SU-DHL-6 (cell line): ENCODE measurements around the gene ELAVL2.

ENCODE experiments used
- H2AFZ ChIP-seq: fragments of 200-600 bp; sonication (generic); 2 replicates; pipeline ENCODE4 v1.6.1; 2014; ENCODE audit warnings: low read depth, mild to moderate bottlenecking, moderate library complexity, mixed read lengths, antibody characterized with exemption, low read length; ENCODE audit not compliant: severe bottlenecking
- H3F3A ChIP-seq: fragments of 200-600 bp; shearing (Covaris generic); 2 replicates; pipeline ENCODE4 v1.6.0; 2016; ENCODE audit warnings: antibody characterized with exemption, mild to moderate bottlenecking; ENCODE audit not compliant: insufficient read depth
- H3K27ac ChIP-seq: fragments of 200-600 bp; sonication (generic); 2 replicates; pipeline ENCODE4 v1.5.1; 2016; ENCODE audit warnings: low read depth, mild to moderate bottlenecking, low read length, moderate library complexity, mixed read lengths
- H3K27me3 ChIP-seq: fragments of 200-600 bp; sonication (generic), shearing (Covaris generic); 2 replicates; pipeline ENCODE4 v1.6.0; 2014; ENCODE audit warnings: mild to moderate bottlenecking, low read length
- H3K36me3 ChIP-seq: fragments of 200-600 bp; sonication (generic); 2 replicates; pipeline ENCODE4 v1.6.1; 2014; ENCODE audit warnings: mild to moderate bottlenecking, low read length, mixed read lengths
- H3K4me2 ChIP-seq: fragments of 300-600, 200-600 bp; shearing (Covaris generic), sonication (generic); 2 replicates; pipeline ENCODE4 v1.6.0; 2014; ENCODE audit warnings: low read length, low read depth, mild to moderate bottlenecking; ENCODE audit not compliant: poor library complexity, severe bottlenecking
- H3K4me3 ChIP-seq: fragments of 200-600 bp; sonication (generic); 2 replicates; pipeline ENCODE4 v1.5.1; 2014; ENCODE audit warnings: antibody characterized with exemption, low read length, mild to moderate bottlenecking, mixed read lengths; ENCODE audit not compliant: insufficient read depth, poor library complexity, severe bottlenecking
- H3K79me2 ChIP-seq: fragments of 200-600 bp; sonication (generic); 2 replicates; pipeline ENCODE4 v1.6.1; 2014; ENCODE audit warnings: mild to moderate bottlenecking, low read length, moderate library complexity; ENCODE audit not compliant: insufficient read depth
- H3K9ac ChIP-seq: fragments of 200-600 bp; sonication (generic); 2 replicates; pipeline ENCODE4 v1.7.0; 2014; ENCODE audit warnings: mild to moderate bottlenecking, low read length
- H3K9me2 ChIP-seq: fragments of 200-600 bp; sonication (generic); replicated peaks from 2 replicates; pipeline ENCODE4 v1.6.1; 2014; ENCODE audit warnings: low read length; ENCODE audit not compliant: insufficient read depth
- H3K9me3 ChIP-seq: fragments of 200-600 bp; sonication (generic); 2 replicates; pipeline ENCODE4 v1.6.1; 2014; ENCODE audit warnings: low read length, mixed read lengths; ENCODE audit not compliant: insufficient read depth
- H4K20me1 ChIP-seq: fragments of 200-600 bp; sonication (generic); 2 replicates; pipeline ENCODE4 v1.6.1; 2014; ENCODE audit warnings: low read depth, mild to moderate bottlenecking, antibody characterized with exemption, low read length, moderate library complexity, mixed read lengths
- EZH2phosphoT487 ChIP-seq: fragments of 200-600 bp; sonication (generic), shearing (Covaris generic); conservative IDR thresholded peaks from 2 replicates; pipeline ENCODE4 v1.6.1; 2018; ENCODE audit warnings: mild to moderate bottlenecking, antibody characterized with exemption, low read length, moderate library complexity, mixed read lengths
- TF ChIP-seq, protein P1 (sequence below): fragments of 200-600 bp; sonication (generic); IDR thresholded peaks from one replicate; pipeline ENCODE4 v1.5.1; 2017; ENCODE audit warnings: antibody characterized with exemption, mild to moderate bottlenecking, low read length, moderate library complexity; ENCODE audit not compliant: insufficient read depth, poor library complexity, severe bottlenecking

Gene ELAVL2

DNA sequence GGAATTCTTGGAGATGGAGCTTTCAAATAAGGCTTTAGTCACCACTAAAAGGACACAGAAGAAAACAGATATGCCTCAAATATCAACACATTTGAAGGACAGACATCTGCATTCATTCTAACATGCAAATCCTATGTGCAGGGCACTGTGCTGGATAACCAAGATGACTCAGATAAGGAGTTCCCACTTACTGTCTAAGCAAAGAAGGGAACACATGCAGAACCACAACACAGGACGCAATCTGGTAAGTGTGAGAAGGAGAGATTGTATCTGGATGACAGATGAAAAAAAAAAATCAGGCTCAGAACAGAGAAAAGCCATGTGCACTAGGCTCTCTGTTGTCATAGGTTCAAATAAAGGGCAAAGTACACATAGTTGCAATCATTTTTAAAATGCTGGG lies 42.5 kb downstream of the ELAVL2 start:
- H3K4me3 ChIP-seq = no peak overlapping the region
- no peaks in the 10 kb centered on the region for H3K36me3 ChIP-seq
- H3K9me3 ChIP-seq = no peaks in the 10 kb centered on the region
- H2AFZ ChIP-seq = no peak overlapping the region
- no peak overlapping the region for H3K9ac ChIP-seq
- H3K4me2 ChIP-seq = no peak overlapping the region
- no peak overlapping the region for H3K27ac ChIP-seq
- no peaks in the 10 kb centered on the region for H3K9me2 ChIP-seq
- TF ChIP-seq, protein P1, sequence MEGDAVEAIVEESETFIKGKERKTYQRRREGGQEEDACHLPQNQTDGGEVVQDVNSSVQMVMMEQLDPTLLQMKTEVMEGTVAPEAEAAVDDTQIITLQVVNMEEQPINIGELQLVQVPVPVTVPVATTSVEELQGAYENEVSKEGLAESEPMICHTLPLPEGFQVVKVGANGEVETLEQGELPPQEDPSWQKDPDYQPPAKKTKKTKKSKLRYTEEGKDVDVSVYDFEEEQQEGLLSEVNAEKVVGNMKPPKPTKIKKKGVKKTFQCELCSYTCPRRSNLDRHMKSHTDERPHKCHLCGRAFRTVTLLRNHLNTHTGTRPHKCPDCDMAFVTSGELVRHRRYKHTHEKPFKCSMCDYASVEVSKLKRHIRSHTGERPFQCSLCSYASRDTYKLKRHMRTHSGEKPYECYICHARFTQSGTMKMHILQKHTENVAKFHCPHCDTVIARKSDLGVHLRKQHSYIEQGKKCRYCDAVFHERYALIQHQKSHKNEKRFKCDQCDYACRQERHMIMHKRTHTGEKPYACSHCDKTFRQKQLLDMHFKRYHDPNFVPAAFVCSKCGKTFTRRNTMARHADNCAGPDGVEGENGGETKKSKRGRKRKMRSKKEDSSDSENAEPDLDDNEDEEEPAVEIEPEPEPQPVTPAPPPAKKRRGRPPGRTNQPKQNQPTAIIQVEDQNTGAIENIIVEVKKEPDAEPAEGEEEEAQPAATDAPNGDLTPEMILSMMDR = no peak
- no peak for TF ChIP-seq EZH2phosphoT487
- H4K20me1 ChIP-seq = no peaks in the 10 kb centered on the region
- H3K27me3 ChIP-seq = no peaks in the 10 kb centered on the region
- H3K79me2 ChIP-seq = no peaks in the 10 kb centered on the region
- H3F3A ChIP-seq = no peaks in the 10 kb centered on the region

DNA sequence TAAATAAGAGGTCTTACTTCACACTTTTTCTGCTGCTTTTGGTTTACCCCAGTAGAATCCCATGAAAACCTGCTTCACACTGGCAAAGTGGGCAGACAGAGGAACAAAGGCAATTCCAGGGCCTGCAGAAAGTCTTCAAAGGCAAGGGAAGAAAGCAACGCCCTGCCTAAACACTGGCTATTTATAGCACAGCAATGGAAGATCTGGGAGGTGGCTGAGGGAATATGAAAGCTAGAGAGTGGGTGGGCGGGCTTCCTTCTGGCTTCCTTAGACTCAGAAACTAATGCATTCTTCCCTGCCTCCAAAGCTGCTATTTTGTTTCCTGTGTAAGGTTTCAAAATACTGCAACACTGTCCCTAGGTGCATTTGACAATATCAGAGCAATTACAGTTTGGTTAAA lies 46.8 kb downstream of the ELAVL2 start:
- H3F3A ChIP-seq = no peaks in the 10 kb centered on the region
- no peak for TF ChIP-seq EZH2phosphoT487
- TF ChIP-seq, protein P1 = no peak
- H3K36me3 ChIP-seq = no peaks in the 10 kb centered on the region
- H3K4me2 ChIP-seq = no peak overlapping the region
- H4K20me1 ChIP-seq = no peaks in the 10 kb centered on the region
- H3K27ac ChIP-seq = no peak overlapping the region
- no peaks in the 10 kb centered on the region for H3K9me3 ChIP-seq
- H3K27me3 ChIP-seq = no peaks in the 10 kb centered on the region
- H3K79me2 ChIP-seq = no peaks in the 10 kb centered on the region
- H3K9ac ChIP-seq = no peak overlapping the region
- H3K9me2 ChIP-seq = no peaks in the 10 kb centered on the region
- no peak overlapping the region for H3K4me3 ChIP-seq
- H2AFZ ChIP-seq = no peak overlapping the region

DNA sequence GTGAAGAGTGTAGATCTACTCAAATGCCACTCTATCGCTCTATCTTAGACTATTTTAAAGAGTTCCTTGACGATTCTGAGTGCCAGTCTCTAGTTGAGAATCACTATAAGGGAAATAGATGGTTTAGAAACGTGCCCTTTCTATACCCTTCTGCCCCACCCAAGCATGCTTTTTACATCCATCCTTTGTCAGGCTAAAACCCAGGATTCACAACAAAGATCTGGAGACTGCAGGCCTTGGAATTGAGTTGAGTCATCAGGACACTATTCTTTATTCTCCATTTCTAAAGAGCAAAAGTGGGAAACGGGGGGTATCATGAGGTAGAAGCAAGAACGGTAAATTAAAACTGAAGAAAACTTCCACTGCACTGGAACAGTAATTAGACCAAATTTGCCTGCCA lies 48.7 kb downstream of the ELAVL2 start:
- no peaks in the 10 kb centered on the region for H3K9me2 ChIP-seq
- H3K36me3 ChIP-seq = no peaks in the 10 kb centered on the region
- no peak overlapping the region for H3K4me3 ChIP-seq
- H3K27ac ChIP-seq = no peak overlapping the region
- no peaks in the 10 kb centered on the region for H4K20me1 ChIP-seq
- H3K9me3 ChIP-seq = no peaks in the 10 kb centered on the region
- no peak for TF ChIP-seq EZH2phosphoT487
- TF ChIP-seq, protein P1 = no peak
- H3K9ac ChIP-seq = no peak overlapping the region
- H3K27me3 ChIP-seq = no peaks in the 10 kb centered on the region
- no peak overlapping the region for H3K4me2 ChIP-seq
- no peak overlapping the region for H2AFZ ChIP-seq
- H3F3A ChIP-seq = no peaks in the 10 kb centered on the region
- no peaks in the 10 kb centered on the region for H3K79me2 ChIP-seq

DNA sequence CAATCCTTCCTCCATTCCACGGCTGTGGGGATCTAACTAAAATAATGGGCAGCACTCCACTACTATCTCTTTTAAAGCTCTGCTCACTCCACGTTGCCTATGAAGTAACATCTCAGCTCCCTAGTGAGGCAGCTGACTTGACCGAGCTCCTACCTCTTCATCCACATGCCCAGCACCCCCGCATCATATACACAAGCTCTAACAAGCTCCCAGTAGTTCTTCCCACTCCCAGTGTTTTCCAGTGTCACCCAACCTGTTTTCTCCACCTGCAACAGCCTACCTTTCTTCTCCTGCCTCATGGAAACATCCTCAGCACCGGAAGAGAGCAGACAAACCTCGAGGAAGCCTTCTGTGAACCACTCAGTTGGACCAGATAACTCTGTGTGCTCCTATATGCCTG lies 50.5 kb downstream of the ELAVL2 start:
- H3K9me3 ChIP-seq = no peaks in the 10 kb centered on the region
- TF ChIP-seq EZH2phosphoT487 = no peak
- TF ChIP-seq, protein P1 = no peak
- H3K27me3 ChIP-seq = no peaks in the 10 kb centered on the region
- H4K20me1 ChIP-seq = no peaks in the 10 kb centered on the region
- H3K4me2 ChIP-seq = no peak overlapping the region
- no peak overlapping the region for H2AFZ ChIP-seq
- H3K4me3 ChIP-seq = no peak overlapping the region
- H3K36me3 ChIP-seq = no peaks in the 10 kb centered on the region
- no peaks in the 10 kb centered on the region for H3K9me2 ChIP-seq
- H3K9ac ChIP-seq = no peak overlapping the region
- no peaks in the 10 kb centered on the region for H3F3A ChIP-seq
- H3K79me2 ChIP-seq = no peaks in the 10 kb centered on the region
- no peak overlapping the region for H3K27ac ChIP-seq
